Caco-2 (cell line): ENCODE results near the gene ZNRD2. TPM values are rescaled to one million over a fixed set of nuclear protein-coding genes. Genes with fewer than 3 reads are reported as not detected.

Experiments used
- BruUV-seq: library from RNA; stranded (reverse); fragments of 400-500 nt; replicated peaks from 2 replicates; lab custom pipeline; 2021; lab: Mats Ljungman, UMichigan
- CTCF ChIA-PET: fragments of 300-600 bp; sonication (Branson Sonifier 250); formaldehyde crosslinking; loops from one replicate; lab custom pipeline; 2022; ENCODE audit warnings: antibody characterized with exemption; lab: Charles Lee
- POLR2A ChIA-PET: fragments of 300-600 bp; sonication (Branson Sonifier 250); formaldehyde crosslinking; loops from one replicate; lab custom pipeline; 2022; ENCODE audit warnings: antibody characterized with exemption; lab: Charles Lee
- DNase-seq, 2 experiments: peaks; one replicate each; pipeline versions ENCODE4 v3.0.0 to v3.0.0-alpha.2; 2020 to 2022
- H3K27me3 ChIP-seq: replicated peaks from 2 replicates; pipeline ENCODE4 v1.6.0; 2011; ENCODE audit warnings: low read length; ENCODE audit not compliant: control insufficient read depth, insufficient read depth
- H3K36me3 ChIP-seq: 2 replicates; pipeline ENCODE4 v1.5.1; 2011; ENCODE audit warnings: low read length; ENCODE audit not compliant: control insufficient read depth, insufficient read depth
- H3K4me1 ChIP-seq: fragments of 250-450 bp; sonication (Bioruptor Pico); 2 replicates; pipeline ENCODE4 v1.5.1; 2020; ENCODE audit warnings: mild to moderate bottlenecking
- H3K4me3 ChIP-seq: 2 replicates; pipeline ENCODE4 v1.5.1; 2011; ENCODE audit warnings: low read depth, mild to moderate bottlenecking, control low read depth, low read length
- H3K9me3 ChIP-seq: fragments of 250-450 bp; sonication (Bioruptor Pico); 2 replicates; pipeline ENCODE4 v1.5.1; 2020; ENCODE audit warnings: mild to moderate bottlenecking, moderate library complexity
- H3K27ac Mint-ChIP-seq: one replicate; pipeline ENCODE4 v1.8.0; 2022; ENCODE audit warnings: mixed read lengths; ENCODE audit not compliant: unreplicated experiment
- H3K27me3 Mint-ChIP-seq: one replicate; pipeline ENCODE4 v1.8.0; 2022; ENCODE audit warnings: mixed read lengths; ENCODE audit not compliant: insufficient read depth, unreplicated experiment
- H3K36me3 Mint-ChIP-seq: one replicate; pipeline ENCODE4 v1.8.0; 2022; ENCODE audit warnings: mild to moderate bottlenecking, mixed read lengths; ENCODE audit not compliant: insufficient read depth, unreplicated experiment
- H3K4me1 Mint-ChIP-seq: one replicate; pipeline ENCODE4 v1.8.0; 2022; ENCODE audit warnings: low read depth, mixed read lengths; ENCODE audit not compliant: unreplicated experiment
- H3K4me3 Mint-ChIP-seq: one replicate; pipeline ENCODE4 v1.8.0; 2022; ENCODE audit warnings: mild to moderate bottlenecking, moderate library complexity, mixed read lengths; ENCODE audit not compliant: unreplicated experiment
- H3K9me3 Mint-ChIP-seq: one replicate; pipeline ENCODE4 v1.8.0; 2022; ENCODE audit warnings: mixed read lengths; ENCODE audit not compliant: unreplicated experiment
- intact Hi-C: fragments of 100-400 bp; cut with micrococcal nuclease; formaldehyde crosslinking; loops from one replicate; pipeline ENCODE4 v1.10.0; 2022; ENCODE audit not compliant: unreplicated experiment
- total RNA-seq: library from RNA; stranded (reverse); gene quantifications from 2 replicates; pipeline ENCODE4 v1.2.3, GENCODE V29; 2022
- TF ChIP-seq, protein P1 (sequence below), 2 experiments: fragments of 200-600 bp in 1 of 2; IDR thresholded peaks; 1 replicate in 1 of 2; 2 replicates in 1 of 2; pipeline versions ENCODE4 v1.5.1 to v1.8.0; 2011 to 2022; ENCODE audit warnings: antibody characterized with exemption in 1 of 2, control low read depth in 1 of 2, inconsistent platforms in 1 of 2, low read depth in 1 of 2, low read length in 1 of 2, mild to moderate bottlenecking in 1 of 2, moderate library complexity in 1 of 2; ENCODE audit not compliant: insufficient read depth in 1 of 2, severe bottlenecking in 1 of 2, unreplicated experiment in 1 of 2

Gene ZNRD2
- total RNA-seq, 1 experiment from 2014 or later, result 53.9 TPM

DNA sequence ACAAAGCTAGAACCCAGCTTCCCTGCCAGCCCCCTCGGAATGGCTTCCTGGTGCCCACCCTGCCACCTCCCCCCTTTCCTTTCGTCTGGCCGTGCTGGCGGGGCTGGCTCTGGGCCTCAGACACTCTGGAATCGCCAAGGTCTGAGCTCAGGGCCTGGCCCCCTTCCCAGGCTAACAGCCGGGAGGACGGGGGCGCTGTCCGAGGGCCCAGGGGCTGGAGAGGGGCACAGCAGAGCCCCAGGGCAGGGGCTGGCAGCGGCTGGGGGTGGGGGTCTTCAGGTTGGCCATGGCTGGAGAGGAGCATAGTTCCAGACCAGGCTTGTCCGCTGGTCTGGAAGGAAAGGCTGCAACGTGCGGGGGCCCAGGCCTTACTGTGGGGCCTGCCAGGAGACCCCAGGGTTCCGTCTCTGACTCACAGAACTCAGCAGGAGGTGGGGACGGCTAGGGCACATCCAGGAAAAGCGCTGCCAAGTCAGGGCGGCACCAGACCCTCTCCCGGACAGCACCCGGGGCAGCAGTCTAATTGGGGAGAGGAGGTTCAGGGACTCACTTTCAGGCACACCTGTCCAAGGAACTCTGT lies 11.3 kb upstream of the ZNRD2 start:
- intact Hi-C loops, result loop anchor here (1.0 kb wide), 1 partner anchor 11 kb away; the partner anchor contains the start of gene ZNRD2
- H3K36me3 ChIP-seq, result no peaks in the 10 kb centered on the region
- peak overlapping the region; percentile 75 for H3K4me3 Mint-ChIP-seq
- H3K9me3 Mint-ChIP-seq, result no peaks in the 10 kb centered on the region
- POLR2A ChIA-PET, result interaction anchor here (1.3 kb wide), 1 partner anchor 13 kb away, joined by 4 read pairs; the partner anchor contains the start of gene FAM89B
- no peaks in the 10 kb centered on the region for H3K9me3 ChIP-seq
- TF ChIP-seq, protein P1, sequence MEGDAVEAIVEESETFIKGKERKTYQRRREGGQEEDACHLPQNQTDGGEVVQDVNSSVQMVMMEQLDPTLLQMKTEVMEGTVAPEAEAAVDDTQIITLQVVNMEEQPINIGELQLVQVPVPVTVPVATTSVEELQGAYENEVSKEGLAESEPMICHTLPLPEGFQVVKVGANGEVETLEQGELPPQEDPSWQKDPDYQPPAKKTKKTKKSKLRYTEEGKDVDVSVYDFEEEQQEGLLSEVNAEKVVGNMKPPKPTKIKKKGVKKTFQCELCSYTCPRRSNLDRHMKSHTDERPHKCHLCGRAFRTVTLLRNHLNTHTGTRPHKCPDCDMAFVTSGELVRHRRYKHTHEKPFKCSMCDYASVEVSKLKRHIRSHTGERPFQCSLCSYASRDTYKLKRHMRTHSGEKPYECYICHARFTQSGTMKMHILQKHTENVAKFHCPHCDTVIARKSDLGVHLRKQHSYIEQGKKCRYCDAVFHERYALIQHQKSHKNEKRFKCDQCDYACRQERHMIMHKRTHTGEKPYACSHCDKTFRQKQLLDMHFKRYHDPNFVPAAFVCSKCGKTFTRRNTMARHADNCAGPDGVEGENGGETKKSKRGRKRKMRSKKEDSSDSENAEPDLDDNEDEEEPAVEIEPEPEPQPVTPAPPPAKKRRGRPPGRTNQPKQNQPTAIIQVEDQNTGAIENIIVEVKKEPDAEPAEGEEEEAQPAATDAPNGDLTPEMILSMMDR (IDR thresholded peaks at IDR 0.05; ENCODE audit: insufficient read depth in 1 of 2, low read depth in 1 of 2, low read length in 1 of 2, severe bottlenecking in 1 of 2, unreplicated experiment in 1 of 2), result no peak
- no peak for DNase-seq
- H3K4me3 ChIP-seq, result peak overlapping the region; percentile 70
- peaks cover 41% of the 10 kb centered on the region for H3K4me1 Mint-ChIP-seq
- peaks cover 19% of the 10 kb centered on the region for H3K36me3 Mint-ChIP-seq
- H3K27me3 ChIP-seq, result no peaks in the 10 kb centered on the region
- H3K4me1 ChIP-seq, result peaks cover 57% of the 10 kb centered on the region
- H3K27ac Mint-ChIP-seq, result peak overlapping the region; percentile 61
- BruUV-seq, result TSS peak; percentile 92
- CTCF ChIA-PET, result interaction anchor here (0.9 kb wide), 1 partner anchor 14 kb away, joined by 3 read pairs; the partner anchor contains the start of gene FAM89B
- no peaks in the 10 kb centered on the region for H3K27me3 Mint-ChIP-seq

DNA sequence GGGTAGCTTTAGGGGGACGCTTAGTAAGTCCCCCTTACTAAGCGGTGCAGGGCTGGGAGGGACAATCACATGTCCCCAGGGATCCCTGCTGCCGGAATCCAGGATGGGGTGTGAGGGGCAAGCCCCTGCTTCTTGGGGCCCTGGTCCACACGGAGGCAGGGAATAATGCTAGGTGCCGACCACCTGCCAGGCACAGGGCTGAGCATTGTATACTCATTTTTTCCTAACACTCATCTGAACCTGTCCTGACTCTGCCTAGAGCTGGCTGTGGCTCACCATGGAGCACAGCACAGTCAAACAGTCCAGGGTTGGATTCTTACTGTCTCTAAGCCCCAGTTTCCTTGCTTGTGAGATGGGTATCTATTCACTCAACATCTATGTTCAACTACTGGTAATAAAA lies 10.7 kb upstream of the ZNRD2 start:
- peaks cover 19% of the 10 kb centered on the region for H3K36me3 Mint-ChIP-seq
- Histone ChIP-seq H3K4me3 (no peak overlapping the region), H3K27me3 (no peaks in the 10 kb centered on the region), H3K36me3 (no peaks in the 10 kb centered on the region), H3K9me3 (no peaks in the 10 kb centered on the region), H3K4me1 (peaks cover 57% of the 10 kb centered on the region)
- ChIA-PET POLR2A (interaction anchor here (1.3 kb wide), 1 partner anchor 12 kb away, joined by 4 read pairs; the partner anchor contains the start of gene FAM89B), CTCF (interaction anchor here (0.9 to 1.2 kb wide), 2 partner anchors 11 to 34 kb away, joined by 3 to 4 read pairs; partner anchors contain the start of genes SCYL1 and ZNRD2)
- intact Hi-C loops, result no loop called here
- peak overlapping the region; percentile 61 for H3K27ac Mint-ChIP-seq
- H3K4me1 Mint-ChIP-seq, result peaks cover 39% of the 10 kb centered on the region
- no peak for DNase-seq
- H3K9me3 Mint-ChIP-seq, result no peaks in the 10 kb centered on the region
- TF ChIP-seq, protein P1 (IDR thresholded peaks at IDR 0.05; ENCODE audit: insufficient read depth in 1 of 2, low read depth in 1 of 2, low read length in 1 of 2, severe bottlenecking in 1 of 2, unreplicated experiment in 1 of 2), result no peak
- H3K27me3 Mint-ChIP-seq, result no peaks in the 10 kb centered on the region
- no TSS peak for BruUV-seq
- peak overlapping the region; percentile 20 for H3K4me3 Mint-ChIP-seq

- Histone ChIP-seq H3K4me1 (peaks cover 52% of the 10 kb centered on the region), H3K27me3 (no peaks in the 10 kb centered on the region), H3K9me3 (no peaks in the 10 kb centered on the region), H3K4me3 (no peak overlapping the region), H3K36me3 (no peaks in the 10 kb centered on the region)
- CTCF ChIA-PET, result interaction anchor here (0.9 to 1.2 kb wide), 2 partner anchors 10 to 35 kb away, joined by 3 to 4 read pairs; partner anchors contain the start of genes SCYL1 and ZNRD2
- peaks cover 34% of the 10 kb centered on the region for H3K4me1 Mint-ChIP-seq
- H3K27ac Mint-ChIP-seq, result peak overlapping the region; percentile 61
- POLR2A ChIA-PET, result interaction anchor here (0.6 kb wide), 1 partner anchor 10 kb away, joined by 3 read pairs; the partner anchor contains the start of gene ZNRD2
- no TSS peak for BruUV-seq
- intact Hi-C loops, result no loop called here
- no peaks in the 10 kb centered on the region for H3K9me3 Mint-ChIP-seq
- H3K4me3 Mint-ChIP-seq, result peak overlapping the region; percentile 20
- peaks cover 14% of the 10 kb centered on the region for H3K36me3 Mint-ChIP-seq
- no peak for DNase-seq
- no peaks in the 10 kb centered on the region for H3K27me3 Mint-ChIP-seq
- TF ChIP-seq, protein P1 (IDR thresholded peaks at IDR 0.05; ENCODE audit: insufficient read depth in 1 of 2, low read depth in 1 of 2, low read length in 1 of 2, severe bottlenecking in 1 of 2, unreplicated experiment in 1 of 2), result no peak
Observed at GRCh38 chr11:65559951-65560537, 10.2 kb upstream of the ZNRD2 start.
